HepG2 (cell line): Measurements from ENCODE around the gene PPP1R9A. TPM values are rescaled to one million over a fixed set of nuclear protein-coding genes. Genes with fewer than 3 reads are reported as not detected.

Source experiments
- ATRX ChIP-seq: sonication (generic); formaldehyde crosslinking; IDR thresholded peaks from 2 replicates; pipeline ENCODE4 v1.4.0; 2020; ENCODE audit warnings: missing genetic modification reagents, borderline replicate concordance
- CCDC6 ChIP-seq: sonication (generic); formaldehyde crosslinking; IDR thresholded peaks from 2 replicates; pipeline ENCODE4 v1.8.1; 2022; ENCODE audit warnings: mild to moderate bottlenecking, missing genetic modification reagents, moderate library complexity
- NFRKB ChIP-seq: fragments of 450-650 bp; IDR thresholded peaks from 2 replicates; pipeline ENCODE4 v1.6.1; 2017
- RXRA ChIP-seq: sonication (generic); formaldehyde crosslinking; IDR thresholded peaks from 2 replicates; pipeline ENCODE4 v1.5.1; 2020; ENCODE audit warnings: missing genetic modification reagents
- ZFP82 ChIP-seq: sonication (generic); formaldehyde crosslinking; IDR thresholded peaks from 2 replicates; pipeline ENCODE4 v1.5.1; 2020; ENCODE audit warnings: mild to moderate bottlenecking, missing genetic modification reagents, borderline replicate concordance
- ZKSCAN5 ChIP-seq: sonication (generic); formaldehyde crosslinking; IDR thresholded peaks from 2 replicates; pipeline ENCODE4 v1.5.1; 2020; ENCODE audit warnings: mild to moderate bottlenecking, missing genetic modification reagents
- ZNF44 ChIP-seq: sonication (generic); formaldehyde crosslinking; IDR thresholded peaks from 2 replicates; pipeline ENCODE4 v1.5.1; 2020; ENCODE audit warnings: mild to moderate bottlenecking, missing genetic modification reagents
- ZNF75D ChIP-seq: sonication (generic); formaldehyde crosslinking; IDR thresholded peaks from 2 replicates; pipeline ENCODE4 v1.8.1; 2023; ENCODE audit warnings: missing genetic modification reagents, mild to moderate bottlenecking, borderline replicate concordance
- polyA plus RNA-seq, 8 experiments: library from polyadenylated mRNA; depleted of rRNA in 3 of 8; stranded (reverse) in 7 of 8; unstranded in 1 of 8; fragments of >200 nt; fragmentation: Illumina TruSeq in 4 of 8; extraction: Trizol in 4 of 8; gene quantifications; 2 replicates each; pipeline versions ENCODE4 v1.2.1 to v1.2.3, GENCODE V29; 2011 to 2016; ENCODE audit warnings: low read depth in 4 of 8, missing spikeins in 1 of 8, mixed read lengths in 1 of 8; ENCODE audit not compliant: insufficient read depth in 1 of 8
- total RNA-seq, 5 experiments: library from RNA; depleted of rRNA; stranded (reverse); fragments of >200 nt; fragmentation: Illumina TruSeq; extraction: Trizol; gene quantifications; 2 replicates each; pipeline ENCODE4 v1.2.3, GENCODE V29; 2016; ENCODE audit warnings: low read depth in 1 of 5
- TF ChIP-seq, protein P1 (sequence below): sonication (generic); formaldehyde crosslinking; IDR thresholded peaks from 2 replicates; pipeline ENCODE4 v1.9.0; 2021; ENCODE audit warnings: missing genetic modification reagents, mild to moderate bottlenecking, borderline replicate concordance
- TF ChIP-seq, protein P2 (sequence below): sonication (generic); formaldehyde crosslinking; IDR thresholded peaks from 2 replicates; pipeline ENCODE4 v1.5.0; 2020; ENCODE audit warnings: missing genetic modification reagents
- TF ChIP-seq, protein P3 (sequence below): sonication (generic); formaldehyde crosslinking; IDR thresholded peaks from 2 replicates; pipeline ENCODE4 v1.4.0; 2020; ENCODE audit warnings: missing genetic modification reagents, borderline replicate concordance

The PPP1R9A gene
- total and polyA plus RNA-seq, 2 of the 13 experiments (the other 11 are each of a cell fraction or from before 2014, with no cell fraction given): 11.4 to 31.9 TPM

DNA sequence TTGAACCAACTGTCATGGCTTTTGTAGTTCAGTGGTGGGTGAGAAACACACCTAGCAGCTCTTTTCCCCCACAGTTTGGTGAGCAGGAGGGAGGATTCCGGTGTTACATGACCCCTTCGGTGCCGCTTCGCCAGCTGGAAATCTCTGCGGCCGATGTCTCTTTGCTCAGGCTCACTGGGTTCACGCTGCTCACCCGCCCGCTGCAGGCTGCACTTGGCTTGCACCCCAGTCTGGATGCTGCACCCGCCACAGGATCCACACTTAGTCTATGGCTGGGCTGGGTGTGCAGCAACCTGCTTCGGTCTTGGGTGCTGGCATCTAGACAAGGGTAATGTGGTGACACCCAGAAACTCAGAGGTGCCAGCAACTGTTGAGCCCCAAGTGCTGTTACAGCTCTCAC lies 225.1 kb downstream of the PPP1R9A start (continued):
- TF ChIP-seq, protein P1, sequence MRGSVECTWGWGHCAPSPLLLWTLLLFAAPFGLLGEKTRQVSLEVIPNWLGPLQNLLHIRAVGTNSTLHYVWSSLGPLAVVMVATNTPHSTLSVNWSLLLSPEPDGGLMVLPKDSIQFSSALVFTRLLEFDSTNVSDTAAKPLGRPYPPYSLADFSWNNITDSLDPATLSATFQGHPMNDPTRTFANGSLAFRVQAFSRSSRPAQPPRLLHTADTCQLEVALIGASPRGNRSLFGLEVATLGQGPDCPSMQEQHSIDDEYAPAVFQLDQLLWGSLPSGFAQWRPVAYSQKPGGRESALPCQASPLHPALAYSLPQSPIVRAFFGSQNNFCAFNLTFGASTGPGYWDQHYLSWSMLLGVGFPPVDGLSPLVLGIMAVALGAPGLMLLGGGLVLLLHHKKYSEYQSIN (CRISPR knock-in tag): no peak
- TF ChIP-seq, protein P2, sequence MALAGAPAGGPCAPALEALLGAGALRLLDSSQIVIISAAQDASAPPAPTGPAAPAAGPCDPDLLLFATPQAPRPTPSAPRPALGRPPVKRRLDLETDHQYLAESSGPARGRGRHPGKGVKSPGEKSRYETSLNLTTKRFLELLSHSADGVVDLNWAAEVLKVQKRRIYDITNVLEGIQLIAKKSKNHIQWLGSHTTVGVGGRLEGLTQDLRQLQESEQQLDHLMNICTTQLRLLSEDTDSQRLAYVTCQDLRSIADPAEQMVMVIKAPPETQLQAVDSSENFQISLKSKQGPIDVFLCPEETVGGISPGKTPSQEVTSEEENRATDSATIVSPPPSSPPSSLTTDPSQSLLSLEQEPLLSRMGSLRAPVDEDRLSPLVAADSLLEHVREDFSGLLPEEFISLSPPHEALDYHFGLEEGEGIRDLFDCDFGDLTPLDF (CRISPR knock-in tag): no peak
- TF ChIP-seq ZFP82: no peak
- no peak for TF ChIP-seq ATRX
- no peak for TF ChIP-seq ZNF75D
- TF ChIP-seq, protein P3, sequence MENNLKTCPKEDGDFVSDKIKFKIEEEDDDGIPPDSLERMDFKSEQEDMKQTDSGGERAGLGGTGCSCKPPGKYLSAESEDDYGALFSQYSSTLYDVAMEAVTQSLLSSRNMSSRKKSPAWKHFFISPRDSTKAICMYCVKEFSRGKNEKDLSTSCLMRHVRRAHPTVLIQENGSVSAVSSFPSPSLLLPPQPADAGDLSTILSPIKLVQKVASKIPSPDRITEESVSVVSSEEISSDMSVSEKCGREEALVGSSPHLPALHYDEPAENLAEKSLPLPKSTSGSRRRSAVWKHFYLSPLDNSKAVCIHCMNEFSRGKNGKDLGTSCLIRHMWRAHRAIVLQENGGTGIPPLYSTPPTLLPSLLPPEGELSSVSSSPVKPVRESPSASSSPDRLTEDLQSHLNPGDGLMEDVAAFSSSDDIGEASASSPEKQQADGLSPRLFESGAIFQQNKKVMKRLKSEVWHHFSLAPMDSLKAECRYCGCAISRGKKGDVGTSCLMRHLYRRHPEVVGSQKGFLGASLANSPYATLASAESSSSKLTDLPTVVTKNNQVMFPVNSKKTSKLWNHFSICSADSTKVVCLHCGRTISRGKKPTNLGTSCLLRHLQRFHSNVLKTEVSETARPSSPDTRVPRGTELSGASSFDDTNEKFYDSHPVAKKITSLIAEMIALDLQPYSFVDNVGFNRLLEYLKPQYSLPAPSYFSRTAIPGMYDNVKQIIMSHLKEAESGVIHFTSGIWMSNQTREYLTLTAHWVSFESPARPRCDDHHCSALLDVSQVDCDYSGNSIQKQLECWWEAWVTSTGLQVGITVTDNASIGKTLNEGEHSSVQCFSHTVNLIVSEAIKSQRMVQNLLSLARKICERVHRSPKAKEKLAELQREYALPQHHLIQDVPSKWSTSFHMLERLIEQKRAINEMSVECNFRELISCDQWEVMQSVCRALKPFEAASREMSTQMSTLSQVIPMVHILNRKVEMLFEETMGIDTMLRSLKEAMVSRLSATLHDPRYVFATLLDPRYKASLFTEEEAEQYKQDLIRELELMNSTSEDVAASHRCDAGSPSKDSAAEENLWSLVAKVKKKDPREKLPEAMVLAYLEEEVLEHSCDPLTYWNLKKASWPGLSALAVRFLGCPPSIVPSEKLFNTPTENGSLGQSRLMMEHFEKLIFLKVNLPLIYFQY (CRISPR knock-in tag): no peak
- no peak for TF ChIP-seq CCDC6
- no peak for TF ChIP-seq RXRA (CRISPR knock-in tag)
- TF ChIP-seq ZNF44 (CRISPR knock-in tag): no peak
- no peak for TF ChIP-seq ZKSCAN5 (CRISPR knock-in tag)
- TF ChIP-seq NFRKB: no peak
